AG09309 (cell line): ENCODE results near the gene KRTAP5-7.
"Not testable (repeated sequence)": the region's sequence is repeated elsewhere in the genome, so short reads cannot be mapped to it uniquely, and the experiment has no call there.

Experiments
- DNase-seq: peaks from one replicate; pipeline ENCODE4 v3.0.0-alpha.2; 2010; ENCODE audit warnings: low read depth
- H3K4me3 ChIP-seq: 2 replicates; pipeline ENCODE4 v1.5.1; 2011; ENCODE audit warnings: mild to moderate bottlenecking, low read depth, low read length, moderate library complexity; ENCODE audit not compliant: control insufficient read depth
- CTCF ChIP-seq: IDR thresholded peaks from 2 replicates; pipeline ENCODE4 v1.5.1; 2011; ENCODE audit warnings: mild to moderate bottlenecking, low read depth, low read length, inconsistent platforms; ENCODE audit not compliant: insufficient read depth, control insufficient read depth; ENCODE audit errors: missing control alignments

KRTAP5-7 gene

GRCh38 chr11:71532036-71532610, 5.1 kb downstream of the KRTAP5-7 start:
- TF ChIP-seq CTCF = no peak
- DNase-seq = no peak
- no peak overlapping the region for H3K4me3 ChIP-seq

DNA sequence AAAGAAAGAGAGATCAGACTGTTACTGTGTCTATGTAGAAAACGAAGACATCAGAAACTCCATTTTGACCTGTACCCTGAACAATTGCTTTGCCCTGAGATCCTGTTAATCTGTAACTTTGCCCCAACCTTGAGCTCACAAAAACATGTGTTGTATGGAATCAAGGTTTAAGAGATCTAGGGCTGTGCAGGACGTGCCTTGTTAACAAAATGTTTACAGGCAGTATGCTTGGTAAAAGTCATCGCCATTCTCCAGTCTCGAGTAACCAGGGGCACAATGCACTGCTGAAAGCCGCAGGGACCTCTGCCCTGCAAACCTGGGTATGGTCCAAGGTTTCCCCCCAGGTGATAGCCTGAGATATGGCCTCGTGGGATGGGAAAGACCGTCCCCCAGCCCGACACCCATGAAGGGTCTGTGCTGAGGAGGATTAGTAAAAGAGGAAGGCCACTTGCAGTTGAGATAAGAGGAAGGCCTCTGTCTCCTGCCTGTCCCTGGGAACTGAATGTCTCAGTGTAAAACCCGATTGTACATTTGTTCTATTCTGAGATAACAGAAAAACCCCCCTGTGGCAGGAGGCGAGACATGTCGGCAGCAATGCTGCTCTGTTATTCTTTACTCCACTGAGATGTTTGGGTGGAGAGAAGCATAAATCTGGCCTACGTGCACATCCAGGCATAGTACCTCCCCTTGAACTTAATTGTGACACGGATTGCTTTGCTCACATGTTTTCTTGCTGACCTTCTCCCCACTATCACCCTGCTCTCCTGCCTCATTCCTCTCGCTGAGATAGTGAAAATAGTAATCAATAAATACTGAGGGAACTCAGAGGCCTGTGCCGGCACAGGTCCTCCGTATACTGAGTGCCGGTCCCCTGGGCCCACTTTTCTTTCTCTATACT, 7.9 kb downstream of the KRTAP5-7 start:
- not testable (repeated sequence) for DNase-seq, H3K4me3 ChIP-seq

- no peak for DNase-seq
- H3K4me3 ChIP-seq = no peak overlapping the region
- no peak for TF ChIP-seq CTCF
These were observed 8.8 kb downstream of the KRTAP5-7 start for GRCh38 chr11:71535825-71536224.

GRCh38 chr11:71537537-71537936, 10.5 kb downstream of the KRTAP5-7 start:
- TF ChIP-seq CTCF = no peak
- no peak for DNase-seq
- H3K4me3 ChIP-seq = no peak overlapping the region

DNA sequence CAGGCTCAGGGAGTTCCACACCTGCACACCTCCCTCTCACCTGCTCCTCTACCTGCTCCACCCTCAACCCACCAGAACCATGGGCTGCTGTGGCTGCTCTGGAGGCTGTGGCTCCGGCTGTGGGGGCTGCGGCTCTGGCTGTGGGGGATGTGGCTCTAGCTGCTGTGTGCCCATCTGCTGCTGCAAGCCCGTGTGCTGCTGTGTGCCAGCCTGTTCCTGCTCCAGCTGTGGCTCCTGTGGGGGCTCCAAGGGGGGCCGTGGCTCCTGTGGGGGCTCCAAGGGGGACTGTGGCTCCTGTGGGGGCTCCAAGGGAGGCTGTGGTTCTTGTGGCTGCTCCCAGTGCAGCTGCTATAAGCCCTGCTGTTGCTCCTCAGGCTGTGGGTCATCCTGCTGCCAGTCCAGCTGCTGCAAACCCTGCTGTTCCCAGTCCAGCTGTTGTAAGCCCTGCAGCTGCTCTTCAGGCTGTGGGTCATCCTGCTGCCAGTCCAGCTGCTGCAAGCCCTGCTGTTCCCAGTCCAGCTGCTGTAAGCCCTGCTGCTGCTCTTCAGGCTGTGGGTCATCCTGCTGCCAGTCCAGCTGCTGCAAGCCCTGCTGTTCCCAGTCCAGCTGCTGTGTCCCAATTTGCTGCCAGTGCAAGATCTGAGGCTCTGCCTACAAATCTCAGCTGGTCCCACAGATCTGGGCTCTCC, 11.1 kb downstream of the KRTAP5-7 start, which contains the start of gene KRTAP5-8:
KRTAP5-8 (plus strand) TSS at position 49 of the 689 bp plus-strand sequence; CDS start at position 80, 31 bp downstream.
- not testable (repeated sequence) for DNase-seq, H3K4me3 ChIP-seq

DNA sequence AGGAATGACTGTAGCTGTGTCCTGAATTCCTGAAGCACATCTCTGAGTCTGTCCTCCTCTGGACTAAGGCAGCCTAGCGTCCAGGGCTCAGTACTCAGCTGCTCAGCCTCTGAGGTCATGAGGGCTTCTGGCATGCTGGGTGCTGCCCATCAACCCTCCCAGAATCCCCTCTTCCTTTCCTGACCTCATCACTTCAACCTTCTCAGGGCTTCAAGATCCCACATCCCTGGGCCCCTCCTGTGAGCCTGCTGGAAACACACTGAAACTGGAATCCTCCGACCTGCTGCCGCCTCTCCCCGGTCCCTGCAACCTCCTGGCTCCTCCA, 11.6 kb downstream of the KRTAP5-7 start:
- TF ChIP-seq CTCF = no peak
- no peak for DNase-seq
- H3K4me3 ChIP-seq = no peak overlapping the region

GRCh38 chr11:71539017-71539416, 11.9 kb downstream of the KRTAP5-7 start:
- no peak overlapping the region for H3K4me3 ChIP-seq
- no peak for TF ChIP-seq CTCF

GRCh38 chr11:71539971-71540370, 12.9 kb downstream of the KRTAP5-7 start:
- not testable (repeated sequence) for DNase-seq, H3K4me3 ChIP-seq

More at GRCh38 chr11:71539017-71539416, 11.9 kb downstream of the KRTAP5-7 start:
- no peak for DNase-seq

DNA sequence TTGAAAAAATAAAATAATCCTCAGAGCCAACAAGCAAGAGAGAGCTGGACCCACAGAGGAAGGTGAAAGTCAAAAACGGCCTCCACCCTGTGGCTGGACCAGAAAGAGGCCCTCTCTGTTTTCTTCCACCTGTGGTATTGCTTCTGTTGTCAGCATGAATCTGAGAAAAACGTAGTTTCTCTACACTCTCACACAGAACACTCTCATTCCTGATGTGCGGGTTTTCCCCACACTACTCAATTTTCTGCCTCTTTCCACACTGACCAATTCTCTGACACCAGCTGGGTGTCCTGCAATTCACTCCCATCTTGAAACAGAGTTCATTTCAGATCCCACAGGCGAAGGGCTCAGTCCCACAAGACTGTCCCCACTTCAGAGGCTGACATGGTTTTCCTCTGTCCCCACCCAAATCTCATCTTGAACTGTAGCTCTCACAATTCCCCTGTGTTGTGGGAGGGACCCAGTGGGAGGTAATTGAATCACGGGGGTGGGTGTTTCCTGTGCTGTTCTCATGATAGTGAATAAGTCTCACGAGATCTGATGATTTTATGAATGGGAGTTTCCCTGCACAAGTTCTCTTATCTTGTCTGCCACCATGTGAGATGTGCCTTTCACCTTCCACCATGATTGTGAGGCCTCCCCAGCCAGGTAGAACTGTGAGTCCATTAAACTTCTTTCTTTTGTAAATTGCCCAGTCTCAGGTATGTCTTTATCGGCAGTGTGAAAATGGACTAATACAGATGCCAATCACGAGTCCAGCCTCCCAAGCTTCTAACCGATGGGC, 13.6 kb downstream of the KRTAP5-7 start:
- H3K4me3 ChIP-seq, DNase-seq: not testable (repeated sequence)
